Activated T-helper 1 cell treated with anti-CD3 and anti-CD28 coated beads, Interleukin-12 subunit alpha, Interleukin-12 subunit beta, Interleukin-2, Interleukin-4 antibody, amounts not matched to agents 30 ng/mL and 10 ng/mL and 1 ng/mL, durations not matched to agents 14 hours and 24 hours and 36 hours (primary cell): ENCODE data around the gene DHCR24. TPM values are rescaled to one million over a fixed set of nuclear protein-coding genes. Genes with fewer than 3 reads are reported as not detected.
A peak's percentile ranks its signal among the peaks of the same experiment; 100 is the strongest.
"Not testable (repeated sequence)": the region's sequence is repeated elsewhere in the genome, so short reads cannot be mapped to it uniquely, and the experiment has no call there.

Source experiments
- DNase-seq: peaks from one replicate; pipeline ENCODE4 v3.0.0; 2021; ENCODE audit warnings: low spot score
- H3K27ac Mint-ChIP-seq: one replicate; pipeline ENCODE4 v1.8.0; 2021; ENCODE audit warnings: mild to moderate bottlenecking, mixed read lengths
- H3K27me3 Mint-ChIP-seq: one replicate; pipeline ENCODE4 v1.8.0; 2022; ENCODE audit warnings: mild to moderate bottlenecking, moderate library complexity, mixed read lengths; ENCODE audit not compliant: insufficient read depth
- H3K36me3 Mint-ChIP-seq: one replicate; pipeline ENCODE4 v1.8.0; 2021; ENCODE audit warnings: low read depth, mixed read lengths
- H3K4me1 Mint-ChIP-seq: one replicate; pipeline ENCODE4 v1.8.0; 2021; ENCODE audit warnings: low read depth, mixed read lengths
- H3K4me3 Mint-ChIP-seq: one replicate; pipeline ENCODE4 v1.8.0; 2021; ENCODE audit warnings: mild to moderate bottlenecking, moderate library complexity, mixed read lengths
- H3K9me3 Mint-ChIP-seq: one replicate; pipeline ENCODE4 v1.8.0; 2021; ENCODE audit warnings: mixed read lengths
- intact Hi-C: fragments of 100-400 bp; cut with micrococcal nuclease; formaldehyde crosslinking; loops from one replicate; pipeline ENCODE4 v1.15.1; 2024
- total RNA-seq: library from RNA; stranded (reverse); gene quantifications from 2 replicates; pipeline ENCODE4 v1.2.3, GENCODE V29; 2022

The DHCR24 gene
- total RNA-seq, 1 donor from 2014 or later, result 211 TPM

GRCh38 chr1:54919367-54920359, 32.7 kb upstream of the DHCR24 start:
- Mint-ChIP-seq H3K27ac (no peak overlapping the region), H3K36me3 (no peaks in the 10 kb centered on the region), H3K27me3 (peaks cover 21% of the 10 kb centered on the region), H3K9me3 (no peaks in the 10 kb centered on the region), H3K4me3 (no peak overlapping the region), H3K4me1 (no peaks in the 10 kb centered on the region)
- intact Hi-C loops, result no loop called here
- DNase-seq, result no peak

- DNase-seq, H3K9me3 Mint-ChIP-seq, H3K27me3 Mint-ChIP-seq, H3K36me3 Mint-ChIP-seq, H3K4me3 Mint-ChIP-seq, H3K27ac Mint-ChIP-seq, intact Hi-C loops, H3K4me1 Mint-ChIP-seq: not testable (repeated sequence)
Measured at GRCh38 chr1:54911076-54911475, 24.1 kb upstream of the DHCR24 start.

GRCh38 chr1:54906586-54906985, 19.6 kb upstream of the DHCR24 start:
- H3K4me3 Mint-ChIP-seq, result no peak overlapping the region
- no peaks in the 10 kb centered on the region for H3K4me1 Mint-ChIP-seq
- H3K9me3 Mint-ChIP-seq, result no peaks in the 10 kb centered on the region
- no peak overlapping the region for H3K27ac Mint-ChIP-seq
- peaks cover 10% of the 10 kb centered on the region for H3K27me3 Mint-ChIP-seq
- intact Hi-C loops, result no loop called here
- no peak for DNase-seq
- H3K36me3 Mint-ChIP-seq, result no peaks in the 10 kb centered on the region

GRCh38 chr1:54904476-54905048, 17.6 kb upstream of the DHCR24 start:
- H3K4me1 Mint-ChIP-seq, result no peaks in the 10 kb centered on the region
- H3K27me3 Mint-ChIP-seq, result peaks cover 13% of the 10 kb centered on the region
- no peak overlapping the region for H3K4me3 Mint-ChIP-seq
- no peak for DNase-seq
- H3K9me3 Mint-ChIP-seq, result no peaks in the 10 kb centered on the region
- no peaks in the 10 kb centered on the region for H3K36me3 Mint-ChIP-seq
- no peak overlapping the region for H3K27ac Mint-ChIP-seq
- intact Hi-C loops, result no loop called here

- H3K27ac Mint-ChIP-seq, result no peak overlapping the region
- H3K36me3 Mint-ChIP-seq, result peaks cover 2% of the 10 kb centered on the region
- intact Hi-C loops, result no loop called here
Measured at GRCh38 chr1:54894271-54894670, 7.3 kb upstream of the DHCR24 start.

GRCh38 chr1:54892586-54892985, 5.6 kb upstream of the DHCR24 start:
- Mint-ChIP-seq H3K4me3 (no peak overlapping the region), H3K4me1 (peaks cover 9% of the 10 kb centered on the region), H3K9me3 (no peaks in the 10 kb centered on the region), H3K36me3 (peaks cover 2% of the 10 kb centered on the region), H3K27me3 (peaks cover 19% of the 10 kb centered on the region), H3K27ac (no peak overlapping the region)
- intact Hi-C loops, result no loop called here
- no peak for DNase-seq

More at GRCh38 chr1:54894271-54894670, 7.3 kb upstream of the DHCR24 start:
- Mint-ChIP-seq H3K27me3 (peaks cover 19% of the 10 kb centered on the region), H3K4me1 (no peaks in the 10 kb centered on the region), H3K4me3 (no peak overlapping the region), H3K9me3 (no peaks in the 10 kb centered on the region)
- no peak for DNase-seq

GRCh38 chr1:54889132-54889725, 2.2 kb upstream of the DHCR24 start:
- no peak for DNase-seq
- Mint-ChIP-seq H3K9me3 (no peaks in the 10 kb centered on the region), H3K27ac (no peak overlapping the region), H3K4me3 (no peak overlapping the region), H3K4me1 (peaks cover 35% of the 10 kb centered on the region), H3K27me3 (peaks cover 15% of the 10 kb centered on the region), H3K36me3 (peaks cover 12% of the 10 kb centered on the region)
- intact Hi-C loops, result loop anchor here (5.0 to 10.0 kb wide), 2 partner anchors 484 to 687 kb away; partner anchors contain the start of genes CYB5RL, MRPL37 and SSBP3

- intact Hi-C loops, result loop anchor here (5.0 to 10.0 kb wide), 2 partner anchors 483 to 686 kb away; partner anchors contain the start of genes CYB5RL, MRPL37 and SSBP3
- Mint-ChIP-seq H3K9me3 (no peaks in the 10 kb centered on the region), H3K4me3 (peak overlapping the region; percentile 96), H3K27me3 (peaks cover 15% of the 10 kb centered on the region), H3K4me1 (peaks cover 45% of the 10 kb centered on the region), H3K36me3 (peaks cover 22% of the 10 kb centered on the region), H3K27ac (no peak overlapping the region)
- DNase-seq, result no peak
Measured at GRCh38 chr1:54888080-54888733, 1.2 kb upstream of the DHCR24 start.

- H3K27ac Mint-ChIP-seq, result peak overlapping the region; percentile 50
Measured at GRCh38 chr1:54887665-54888071, 673 bp upstream of the DHCR24 start.

GRCh38 chr1:54885807-54886723, 930 bp downstream of the DHCR24 start:
- Mint-ChIP-seq H3K4me1 (peaks cover 64% of the 10 kb centered on the region), H3K4me3 (peak overlapping the region; percentile 96), H3K36me3 (peaks cover 41% of the 10 kb centered on the region), H3K9me3 (no peaks in the 10 kb centered on the region), H3K27ac (peak overlapping the region; percentile 87), H3K27me3 (peaks cover 3% of the 10 kb centered on the region)
- DNase-seq, result peak; percentile 6
- intact Hi-C loops, result loop anchor here (2.0 to 10.0 kb wide), 5 partner anchors 65 to 939 kb away; partner anchors contain the start of genes CYB5RL, LRRC42, MRPL37 and SSBP3

More at GRCh38 chr1:54887665-54888071, 673 bp upstream of the DHCR24 start:
- DNase-seq, result no peak
- Mint-ChIP-seq H3K4me3 (peak overlapping the region; percentile 96), H3K4me1 (peaks cover 50% of the 10 kb centered on the region), H3K9me3 (no peaks in the 10 kb centered on the region), H3K27me3 (peaks cover 12% of the 10 kb centered on the region), H3K36me3 (peaks cover 26% of the 10 kb centered on the region)
- intact Hi-C loops, result loop anchor here (1.0 to 10.0 kb wide), 8 partner anchors 63 to 941 kb away; partner anchors contain the start of genes CYB5RL, LRRC42, MRPL37 and PARS2

GRCh38 chr1:54885237-54885679, 1.7 kb downstream of the DHCR24 start:
- intact Hi-C loops, result loop anchor here (5.0 to 10.0 kb wide), 2 partner anchors 480 to 683 kb away; partner anchors contain the start of genes CYB5RL, MRPL37 and SSBP3
- no peaks in the 10 kb centered on the region for H3K9me3 Mint-ChIP-seq

More at GRCh38 chr1:54885237-54885679, 1.7 kb downstream of the DHCR24 start:
- Mint-ChIP-seq H3K27me3 (peaks cover 3% of the 10 kb centered on the region), H3K4me3 (peak overlapping the region; percentile 96), H3K27ac (peak overlapping the region; percentile 57), H3K36me3 (peaks cover 45% of the 10 kb centered on the region), H3K4me1 (peaks cover 65% of the 10 kb centered on the region)
- DNase-seq, result no peak
